HG02678 (cell line): ENCODE measurements around the gene DNA2.
A peak's percentile ranks its signal among the peaks of the same experiment; 100 is the strongest.
"Not testable (repeated sequence)": the region's sequence is repeated elsewhere in the genome, so short reads cannot be mapped to it uniquely, and the experiment has no call there.

Experiments used
- ATAC-seq: cut with Tn5 transposase; IDR thresholded peaks from one replicate; pipeline ENCODE4 v1.9.1; 2021; ENCODE audit warnings: mild to moderate bottlenecking, moderate library complexity; ENCODE audit not compliant: unreplicated experiment

The DNA2 gene, protein sequence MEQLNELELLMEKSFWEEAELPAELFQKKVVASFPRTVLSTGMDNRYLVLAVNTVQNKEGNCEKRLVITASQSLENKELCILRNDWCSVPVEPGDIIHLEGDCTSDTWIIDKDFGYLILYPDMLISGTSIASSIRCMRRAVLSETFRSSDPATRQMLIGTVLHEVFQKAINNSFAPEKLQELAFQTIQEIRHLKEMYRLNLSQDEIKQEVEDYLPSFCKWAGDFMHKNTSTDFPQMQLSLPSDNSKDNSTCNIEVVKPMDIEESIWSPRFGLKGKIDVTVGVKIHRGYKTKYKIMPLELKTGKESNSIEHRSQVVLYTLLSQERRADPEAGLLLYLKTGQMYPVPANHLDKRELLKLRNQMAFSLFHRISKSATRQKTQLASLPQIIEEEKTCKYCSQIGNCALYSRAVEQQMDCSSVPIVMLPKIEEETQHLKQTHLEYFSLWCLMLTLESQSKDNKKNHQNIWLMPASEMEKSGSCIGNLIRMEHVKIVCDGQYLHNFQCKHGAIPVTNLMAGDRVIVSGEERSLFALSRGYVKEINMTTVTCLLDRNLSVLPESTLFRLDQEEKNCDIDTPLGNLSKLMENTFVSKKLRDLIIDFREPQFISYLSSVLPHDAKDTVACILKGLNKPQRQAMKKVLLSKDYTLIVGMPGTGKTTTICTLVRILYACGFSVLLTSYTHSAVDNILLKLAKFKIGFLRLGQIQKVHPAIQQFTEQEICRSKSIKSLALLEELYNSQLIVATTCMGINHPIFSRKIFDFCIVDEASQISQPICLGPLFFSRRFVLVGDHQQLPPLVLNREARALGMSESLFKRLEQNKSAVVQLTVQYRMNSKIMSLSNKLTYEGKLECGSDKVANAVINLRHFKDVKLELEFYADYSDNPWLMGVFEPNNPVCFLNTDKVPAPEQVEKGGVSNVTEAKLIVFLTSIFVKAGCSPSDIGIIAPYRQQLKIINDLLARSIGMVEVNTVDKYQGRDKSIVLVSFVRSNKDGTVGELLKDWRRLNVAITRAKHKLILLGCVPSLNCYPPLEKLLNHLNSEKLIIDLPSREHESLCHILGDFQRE

DNA sequence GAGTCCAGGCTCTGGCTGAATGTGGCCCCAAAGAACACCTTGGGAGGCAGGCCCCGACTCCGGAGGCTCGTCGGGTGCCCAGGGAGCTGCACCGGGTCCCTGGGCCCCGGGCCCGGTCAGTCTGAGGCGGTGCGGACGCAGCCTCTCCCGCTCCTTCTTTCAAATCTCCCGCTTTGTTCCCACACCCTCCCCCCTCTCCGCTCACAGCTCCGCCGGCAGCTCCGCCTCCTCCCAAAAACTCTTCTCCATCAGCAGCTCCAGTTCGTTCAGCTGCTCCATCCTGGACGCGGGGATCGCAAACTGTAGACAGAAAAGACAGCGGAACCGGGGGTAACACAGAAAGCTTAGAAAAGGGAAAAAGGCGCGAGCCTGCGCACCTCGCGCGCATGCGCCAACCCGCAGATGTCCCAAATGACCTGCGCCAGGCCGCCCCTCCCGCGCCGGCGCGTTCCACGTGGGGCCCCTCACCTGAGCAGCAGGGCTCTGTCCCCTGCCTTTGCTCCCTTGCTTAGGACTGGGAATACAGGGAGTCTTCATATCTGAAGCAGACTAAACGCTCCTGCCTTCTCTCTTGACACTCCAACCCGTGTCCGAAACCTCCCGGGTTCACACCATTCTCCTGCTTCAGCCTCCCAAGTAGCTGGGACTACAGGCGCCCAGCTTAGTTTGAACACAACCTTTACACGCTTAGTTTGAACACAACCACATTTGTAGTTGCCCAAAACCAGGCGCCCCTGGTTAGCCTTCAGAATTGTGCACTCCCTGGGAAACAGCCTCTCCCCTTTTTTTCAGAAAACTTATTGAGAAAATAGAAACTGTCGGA is at the start of gene DNA2:
DNA2 (minus strand) TSS at position 388 of the 823 bp plus-strand sequence; CDS start at position 279, 109 bp downstream.
- peak; percentile 88 for ATAC-seq

DNA sequence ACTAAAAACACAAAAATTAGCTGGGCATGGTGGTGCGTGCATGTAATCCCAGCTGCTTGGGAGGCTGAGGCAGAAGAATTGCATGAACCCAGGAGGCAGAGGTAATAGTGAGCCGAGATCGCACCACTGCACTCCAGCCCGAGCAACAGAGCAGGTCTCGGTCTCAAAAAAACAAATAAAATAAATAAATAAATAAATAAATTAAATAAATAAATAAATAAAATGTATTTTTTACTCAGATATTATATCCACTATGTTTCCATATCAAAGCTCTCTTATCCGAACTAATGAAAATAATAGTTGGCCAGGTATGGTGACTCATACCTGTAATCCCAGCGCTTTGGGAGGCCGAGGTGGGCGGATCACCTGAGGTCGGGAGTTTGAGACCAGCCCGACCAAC is 46.8 kb upstream of the DNA2 start:
- not testable (repeated sequence) for ATAC-seq

DNA sequence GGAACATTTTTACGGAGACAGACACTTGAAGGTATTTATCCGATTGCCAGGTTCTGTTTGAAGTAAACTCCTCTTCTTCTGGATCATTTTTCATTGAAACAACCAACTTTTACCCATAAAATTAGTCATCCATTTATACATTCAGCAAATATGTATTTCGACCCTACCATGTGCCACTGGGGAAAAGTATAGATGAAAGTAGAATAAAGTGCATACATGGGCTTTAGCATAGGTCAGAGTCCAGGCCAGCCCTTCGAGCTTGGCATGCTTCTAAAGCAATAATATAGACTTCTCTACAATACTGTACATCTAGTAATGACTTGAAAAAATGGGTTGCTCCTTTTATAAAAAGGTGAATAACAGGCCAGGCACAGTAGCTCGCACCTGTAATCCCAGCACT is 45.4 kb upstream of the DNA2 start:
- ATAC-seq, result no peak

DNA sequence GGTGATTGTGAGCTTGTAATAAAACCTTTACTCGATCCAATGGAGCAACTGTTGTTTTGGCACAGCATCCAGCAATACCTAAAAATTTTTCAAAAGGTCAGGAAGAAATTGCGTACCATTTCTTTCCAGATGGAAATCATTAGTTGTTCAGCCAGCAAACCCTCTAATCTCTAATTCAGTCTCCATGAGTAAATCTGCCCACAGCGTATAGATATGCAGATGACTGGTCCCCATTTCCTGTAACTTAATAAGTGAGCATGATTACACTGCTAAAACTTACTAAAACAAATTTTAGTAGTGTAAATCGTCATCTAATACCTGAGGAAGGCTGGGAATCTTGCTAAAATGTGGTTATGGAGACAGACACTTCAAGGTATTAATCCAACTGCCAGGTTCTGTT is 45.0 kb upstream of the DNA2 start:
- no peak for ATAC-seq

DNA sequence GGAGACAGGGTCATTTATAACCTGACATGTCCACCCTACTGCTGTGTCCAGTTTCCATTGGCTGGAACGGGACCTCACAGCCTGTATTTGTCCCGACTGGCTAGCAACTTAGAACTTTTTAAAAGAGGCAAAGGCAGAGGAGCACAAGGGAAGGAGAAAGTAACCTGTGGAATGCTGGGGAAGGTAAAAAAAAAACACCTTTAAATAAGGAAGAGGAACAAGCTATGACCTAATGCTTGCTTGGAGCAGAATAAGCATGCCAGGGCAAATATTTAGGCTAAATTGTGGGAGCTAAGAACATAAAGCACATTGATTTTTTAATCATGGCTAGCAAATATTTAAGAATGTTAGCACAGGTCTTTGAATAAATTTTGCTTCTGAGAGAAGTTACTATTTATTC is 44.4 kb upstream of the DNA2 start:
- not testable (repeated sequence) for ATAC-seq

DNA sequence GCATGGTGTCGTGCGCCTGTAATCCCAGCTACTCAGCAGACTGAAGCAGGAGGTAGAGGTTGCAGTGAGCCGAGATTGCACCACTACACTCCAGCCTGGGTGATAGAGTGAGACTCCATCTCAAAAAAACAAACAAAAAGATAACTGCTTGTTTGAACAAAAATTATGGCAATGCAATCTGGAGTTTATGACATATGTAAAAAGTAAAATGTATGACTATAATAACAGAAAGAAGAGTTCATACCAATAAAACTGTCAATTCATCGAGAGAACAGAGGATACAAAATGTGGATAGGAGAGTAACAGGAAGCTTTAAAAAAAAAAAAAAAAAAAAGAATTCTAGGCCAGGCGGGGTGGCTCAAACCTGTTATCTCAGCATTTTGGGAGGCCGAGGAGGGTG is 36.3 kb upstream of the DNA2 start:
- ATAC-seq, result no peak

DNA sequence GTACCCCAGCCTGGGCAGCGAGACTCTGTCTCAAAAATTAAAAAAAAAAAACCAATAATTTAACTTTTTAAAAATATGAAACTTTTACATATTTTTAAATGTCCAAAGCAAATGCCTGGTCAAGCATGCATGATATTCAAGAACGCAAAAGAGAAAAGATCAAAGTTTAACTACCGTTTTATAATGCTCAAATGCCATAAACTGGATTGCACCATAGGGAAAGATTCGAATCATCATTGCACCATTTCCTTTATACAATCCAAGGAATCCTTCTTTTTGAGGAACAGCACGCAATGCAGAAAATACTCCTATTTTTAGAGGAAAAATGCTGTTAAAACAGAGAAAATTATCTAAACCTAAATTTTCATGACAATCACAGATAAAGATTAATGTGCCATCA is 34.6 kb upstream of the DNA2 start:
- no peak for ATAC-seq

DNA sequence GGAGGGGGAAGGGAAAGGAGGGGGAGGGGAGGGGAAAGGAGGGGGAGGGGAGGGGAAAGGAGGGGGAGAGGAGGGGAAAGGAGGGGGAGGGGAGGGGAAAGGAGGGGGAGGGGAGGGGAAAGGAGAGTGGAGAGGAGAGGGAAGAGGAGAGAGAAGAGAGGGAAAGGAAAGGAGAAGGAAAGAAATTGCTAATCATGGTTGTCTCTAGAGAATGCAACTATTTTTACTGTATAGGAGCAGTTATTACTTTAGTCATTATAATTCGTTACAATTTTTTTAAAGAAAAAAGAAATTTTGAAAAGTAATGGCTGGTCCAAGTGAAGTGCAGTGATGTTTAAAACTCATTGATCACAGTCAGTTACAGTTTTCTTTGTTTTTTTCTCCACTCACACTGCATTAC is 31.1 kb upstream of the DNA2 start:
- ATAC-seq, result no peak

DNA sequence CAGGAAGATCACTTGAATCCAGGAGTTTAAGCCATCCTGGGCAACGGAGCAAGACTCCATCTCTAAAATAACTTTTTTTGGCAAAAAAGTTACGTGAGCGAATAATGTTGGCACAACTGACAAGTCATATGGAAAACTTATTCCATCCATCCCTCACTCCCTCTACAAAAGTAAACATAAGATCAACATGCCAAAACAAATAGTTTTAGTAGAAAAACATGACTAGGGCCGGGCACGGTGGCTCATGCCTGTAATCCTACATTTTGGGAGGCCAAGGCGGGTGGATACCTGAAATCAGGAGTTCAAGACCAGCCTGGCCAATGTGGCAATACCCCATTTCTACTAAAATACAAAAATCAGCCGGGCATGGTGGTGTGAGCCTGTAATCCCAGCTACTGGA is 29.9 kb upstream of the DNA2 start:
- no peak for ATAC-seq

DNA sequence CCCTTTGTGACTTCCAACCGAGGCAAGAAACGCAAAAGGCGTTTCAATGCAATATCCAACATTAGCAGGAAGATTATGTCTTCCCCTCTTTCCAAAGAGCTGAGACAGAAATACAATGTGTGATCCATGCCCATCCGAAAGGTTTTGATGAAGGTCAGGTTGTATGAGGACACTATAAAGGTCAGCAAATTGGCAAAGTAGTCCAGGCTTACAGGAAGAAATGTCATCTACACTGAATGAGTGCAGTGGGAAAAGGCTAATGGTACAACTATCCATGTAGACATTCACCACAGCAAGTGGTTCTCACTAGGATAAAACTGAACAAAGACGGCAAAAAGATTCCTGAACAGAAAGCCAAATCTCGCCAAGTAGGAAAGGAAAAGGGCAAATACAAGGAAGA is 27.8 kb upstream of the DNA2 start:
- no peak for ATAC-seq

DNA sequence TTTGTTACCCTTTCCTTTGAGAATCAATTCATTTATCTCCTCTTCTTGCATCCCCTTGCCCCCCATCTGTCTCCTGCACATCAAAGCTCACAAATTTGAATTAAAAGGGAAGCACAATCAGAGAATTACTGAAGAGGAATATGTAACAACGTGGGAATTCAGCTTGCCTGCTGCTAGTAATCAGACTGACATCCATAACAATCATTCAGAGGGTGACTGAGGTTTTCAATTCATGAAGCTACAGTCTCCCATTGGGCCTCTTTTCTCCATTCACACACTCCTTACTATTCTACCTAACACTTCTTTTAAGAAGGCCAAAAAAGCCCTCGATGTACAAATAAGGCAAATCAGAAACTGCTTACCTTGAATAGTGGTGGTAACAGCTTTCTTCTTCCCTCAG is 24.3 kb upstream of the DNA2 start:
- no peak for ATAC-seq

DNA sequence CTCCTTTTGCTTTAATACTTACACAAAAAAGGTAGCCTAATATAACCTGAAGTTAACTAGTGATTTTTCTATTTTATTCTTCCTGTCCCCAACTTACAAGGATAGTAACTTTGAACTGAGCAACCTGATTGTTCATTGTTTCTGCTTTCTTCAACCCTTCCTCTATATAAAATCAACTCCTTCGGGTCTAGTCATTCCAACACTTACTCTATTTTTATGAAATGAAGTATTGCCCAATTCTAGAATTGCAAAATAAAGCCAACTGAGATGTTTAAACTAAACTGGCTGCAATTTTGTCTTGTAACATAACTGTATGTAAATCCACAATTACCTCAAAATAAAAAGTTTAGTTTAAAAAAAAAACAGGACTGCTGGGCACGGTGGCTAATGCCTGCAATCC is 20.3 kb upstream of the DNA2 start:
- ATAC-seq, result no peak

DNA sequence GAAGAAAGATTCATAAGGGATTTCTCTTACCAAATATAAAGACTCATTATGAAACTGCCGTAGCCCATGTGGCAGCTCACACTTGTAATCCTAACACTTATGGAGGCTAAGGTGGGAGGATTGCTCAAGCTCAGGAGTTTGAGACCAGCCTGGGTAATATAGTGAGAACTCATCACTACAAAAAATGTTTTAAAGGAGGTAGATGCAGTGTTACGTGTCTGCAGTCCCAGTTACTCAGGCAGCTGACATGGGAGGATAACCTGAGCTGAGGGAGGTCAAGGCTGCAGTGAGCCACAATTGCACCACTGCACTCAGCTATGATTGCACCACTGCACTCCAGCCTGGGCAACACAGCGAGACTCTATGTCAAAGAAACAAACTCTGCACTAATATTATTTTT is 18.1 kb upstream of the DNA2 start:
- no peak for ATAC-seq

DNA sequence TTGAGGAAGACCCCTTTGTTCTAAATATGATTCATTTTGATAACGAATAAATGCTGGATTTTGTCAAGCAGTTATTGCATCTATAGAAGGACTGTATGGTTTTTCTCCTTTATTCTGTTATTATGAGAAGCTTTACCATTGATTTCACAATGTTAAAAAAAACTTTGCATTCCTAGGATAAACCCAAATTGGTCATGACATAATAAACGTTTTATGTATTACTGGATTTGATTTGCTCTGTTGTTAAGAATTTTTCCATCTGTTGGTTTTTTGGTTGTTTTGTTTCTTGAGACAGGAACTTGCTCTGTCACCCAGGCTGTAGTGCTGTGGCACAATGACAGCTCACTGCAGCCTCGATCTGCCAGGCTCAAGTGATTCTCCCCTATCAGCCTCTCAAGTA is 2.2 kb upstream of the DNA2 start:
- ATAC-seq, result no peak

DNA sequence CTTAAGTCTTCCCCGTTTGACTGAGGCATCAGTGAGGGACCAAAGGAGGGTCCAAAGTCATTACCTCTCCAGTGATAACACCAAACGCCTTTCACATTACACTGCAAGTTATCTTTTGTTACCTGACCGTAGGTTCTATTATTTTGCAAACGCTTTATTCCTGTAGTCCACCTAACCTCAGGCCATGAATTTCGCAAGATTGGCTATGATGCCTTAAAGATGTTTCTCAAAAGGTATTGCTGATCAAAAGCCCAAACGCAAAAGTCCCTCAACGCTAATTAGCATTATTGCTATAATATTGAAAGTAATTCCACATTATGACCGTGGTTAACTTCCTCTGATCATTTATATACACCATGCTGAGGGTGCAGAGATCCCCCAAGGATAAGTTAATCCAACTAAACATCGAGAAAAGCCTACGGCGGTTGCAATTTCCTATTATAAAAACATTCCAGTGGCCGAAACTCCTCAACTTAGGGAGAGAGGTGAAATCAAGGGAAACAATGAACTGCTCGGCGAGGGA is 649 bp downstream of the DNA2 start:
- no peak for ATAC-seq

DNA sequence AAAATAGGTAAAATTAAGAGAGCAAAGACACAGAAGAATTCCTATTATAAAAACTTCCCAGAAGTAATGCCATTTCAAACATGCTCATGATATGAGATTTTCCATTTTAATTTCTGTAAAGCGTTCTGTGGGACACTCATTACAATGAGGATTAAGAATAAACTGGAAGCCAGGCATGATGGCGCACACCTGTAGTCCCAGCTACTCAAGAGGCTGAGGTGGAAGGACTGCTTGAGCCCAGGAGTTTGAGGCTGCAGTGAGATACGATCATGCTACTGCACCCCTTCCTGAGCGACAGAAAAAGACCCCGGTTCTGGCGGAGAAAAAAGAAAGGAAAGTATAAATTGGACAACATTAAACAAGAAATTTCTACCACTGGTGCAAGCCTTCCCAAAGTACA is 1.5 kb downstream of the DNA2 start:
- no peak for ATAC-seq

DNA sequence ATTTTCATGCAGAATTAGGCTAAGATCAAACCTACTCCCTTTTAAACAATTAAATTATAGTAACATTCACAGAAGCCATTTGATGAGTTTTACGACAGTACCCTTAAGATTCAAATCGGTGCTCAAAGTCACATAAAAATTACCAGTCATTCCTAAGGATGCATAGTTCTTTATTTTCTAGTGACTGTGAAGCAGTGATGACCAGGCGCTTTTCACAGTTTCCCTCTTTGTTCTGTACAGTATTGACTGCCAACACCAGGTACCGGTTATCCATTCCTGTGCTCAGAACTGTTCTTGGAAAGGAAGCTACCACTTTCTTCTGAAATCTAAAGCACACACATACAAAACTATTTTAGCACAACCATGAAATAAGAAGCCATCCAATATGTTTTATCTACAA is 1.9 kb downstream of the DNA2 start:
- ATAC-seq, result no peak

DNA sequence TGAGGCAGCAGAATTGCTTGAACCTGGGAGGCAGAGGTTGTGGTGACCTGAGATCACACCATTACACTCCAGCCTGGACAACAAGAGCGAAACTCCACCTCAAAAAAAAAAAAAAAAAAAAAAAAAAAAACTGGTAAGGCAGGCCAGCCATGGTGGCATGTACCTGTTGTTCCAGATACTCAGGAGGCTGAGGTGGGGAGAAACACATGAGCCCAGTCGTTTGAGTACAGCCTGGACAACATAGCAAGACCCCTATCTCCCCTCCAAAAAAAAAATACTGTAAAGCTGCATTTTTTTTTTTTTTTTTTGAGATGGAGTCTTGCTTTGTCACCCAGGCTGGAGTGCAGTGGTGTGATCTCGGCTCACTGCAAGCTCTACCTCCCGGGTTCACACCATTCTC is 7.0 kb downstream of the DNA2 start:
- not testable (repeated sequence) for ATAC-seq

DNA sequence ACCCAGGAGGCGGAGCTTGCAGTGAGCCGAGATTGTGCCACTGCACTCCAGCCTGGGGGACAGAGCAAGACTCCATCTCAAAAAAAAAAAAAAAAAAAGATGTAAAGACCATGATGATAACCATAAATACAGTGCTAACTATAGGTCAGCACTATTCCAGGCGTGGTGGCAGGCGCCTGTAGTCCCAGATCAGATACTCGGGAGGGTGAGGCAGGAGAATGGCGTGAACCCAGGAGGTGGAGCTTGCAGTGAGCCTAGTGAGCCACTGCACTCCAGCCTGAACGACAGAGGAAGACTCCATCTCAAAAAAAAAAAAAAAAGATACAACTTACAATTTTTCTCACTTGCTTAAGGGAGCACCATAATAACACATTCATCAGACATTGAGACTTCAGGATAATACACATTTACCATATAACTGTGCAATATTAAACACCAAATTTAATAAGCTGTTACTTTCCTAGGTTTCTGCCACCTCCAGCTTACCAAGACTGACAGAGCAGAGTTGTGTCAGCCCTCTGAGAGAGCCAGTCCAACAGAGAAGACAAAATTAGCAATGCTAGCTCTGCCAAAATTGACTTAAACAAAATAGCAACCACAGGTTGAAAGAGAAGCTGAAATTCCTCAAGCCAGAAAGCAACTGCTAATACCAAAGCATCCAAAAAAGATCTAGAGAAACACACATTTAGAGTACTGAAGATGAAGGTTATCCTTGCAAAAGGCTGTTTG is 8.2 kb downstream of the DNA2 start:
- no peak for ATAC-seq

DNA sequence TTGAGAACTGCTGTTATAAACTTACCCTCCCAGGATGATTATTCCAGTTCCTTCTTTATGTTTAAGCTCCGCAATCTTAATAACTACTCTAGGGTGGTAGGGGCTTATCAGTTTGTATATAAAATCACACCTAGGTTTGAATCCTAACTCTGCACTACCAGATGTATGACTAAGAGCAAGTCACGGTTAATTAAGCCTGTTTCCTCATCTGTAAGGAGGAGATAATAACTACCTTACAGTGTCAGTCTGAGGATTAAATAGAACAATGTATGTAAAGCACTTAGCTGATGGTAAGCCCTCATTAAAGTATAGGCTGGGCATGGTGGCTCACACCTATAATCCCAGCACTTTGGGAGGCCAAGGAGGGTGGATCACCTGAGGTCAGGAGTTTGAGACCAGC is 9.2 kb downstream of the DNA2 start:
- ATAC-seq, result no peak
